NCI-H748 (cell line): ENCODE data around the gene MYO1G.
A peak's percentile ranks its signal among the peaks of the same experiment; 100 is the strongest.
"Not testable (repeated sequence)": the region's sequence is repeated elsewhere in the genome, so short reads cannot be mapped to it uniquely, and the experiment has no call there.

Experiments
- DNase-seq: peaks from one replicate; lab custom pipeline; 2025; ENCODE audit not compliant: unreplicated experiment; lab: John Stamatoyannopoulos, UW

Gene MYO1G

GRCh38 chr7:44999245-45000092, 20.7 kb upstream of the MYO1G start:
- peak; percentile 99 for DNase-seq

- no peak for DNase-seq
These were observed 19.5 kb upstream of the MYO1G start for GRCh38 chr7:44998153-44998871.

- DNase-seq, result no peak
These were observed 17.0 kb upstream of the MYO1G start for GRCh38 chr7:44995555-44996493.

GRCh38 chr7:44994877-44995554, 16.2 kb upstream of the MYO1G start:
- no peak for DNase-seq

GRCh38 chr7:44992004-44992795, 13.4 kb upstream of the MYO1G start:
- not testable (repeated sequence) for DNase-seq

- peak; percentile 16 for DNase-seq
These were observed 11.6 kb upstream of the MYO1G start for GRCh38 chr7:44990109-44991023.

- DNase-seq, result no peak
These were observed 10.3 kb upstream of the MYO1G start for GRCh38 chr7:44989132-44989531.

GRCh38 chr7:44988701-44989100, 9.9 kb upstream of the MYO1G start:
- no peak for DNase-seq

GRCh38 chr7:44987996-44988395, 9.2 kb upstream of the MYO1G start:
- no peak for DNase-seq

GRCh38 chr7:44987457-44987856, 8.6 kb upstream of the MYO1G start:
- no peak for DNase-seq

GRCh38 chr7:44986218-44987053, 7.6 kb upstream of the MYO1G start:
- DNase-seq, result peak; percentile 96

GRCh38 chr7:44985900-44986217, 7.0 kb upstream of the MYO1G start:
- DNase-seq, result no peak

GRCh38 chr7:44985033-44985695, 6.3 kb upstream of the MYO1G start:
- DNase-seq, result no peak

- no peak for DNase-seq
These were observed 5.6 kb upstream of the MYO1G start for GRCh38 chr7:44984478-44984758.

- DNase-seq, result no peak
These were observed 5.1 kb upstream of the MYO1G start for GRCh38 chr7:44983742-44984477.

GRCh38 chr7:44982970-44983369, 4.2 kb upstream of the MYO1G start:
- no peak for DNase-seq

GRCh38 chr7:44982535-44982923, 3.7 kb upstream of the MYO1G start:
- DNase-seq, result no peak
